Activated gamma-delta T cell treated with anti-CD3 and anti-CD28 coated beads, Interleukin-2, amount 50 U/mL, for 16 hours (primary cell): ENCODE data around the gene SNRNP35.
A peak's percentile ranks its signal among the peaks of the same experiment; 100 is the strongest.
"Not testable (repeated sequence)": the region's sequence is repeated elsewhere in the genome, so short reads cannot be mapped to it uniquely, and the experiment has no call there.

Source experiments
- DNase-seq: peaks from one replicate; pipeline ENCODE4 v3.0.0-alpha.2; 2020; ENCODE audit warnings: low read depth

SNRNP35 gene

GRCh38 chr12:123457980-123458779, at the start of gene SNRNP35:
SNRNP35 (plus strand) TSS chr12:123458139; CDS start chr12:123465541, 7,402 bp downstream.
- DNase-seq = peak; percentile 75

- DNase-seq = not testable (repeated sequence)
Observed at GRCh38 chr12:123408619-123409018, 49.3 kb upstream of the SNRNP35 start.

GRCh38 chr12:123409284-123410040, 48.5 kb upstream of the SNRNP35 start:
- DNase-seq = not testable (repeated sequence)

GRCh38 chr12:123410041-123410412, 47.9 kb upstream of the SNRNP35 start:
- no peak for DNase-seq

GRCh38 chr12:123421314-123421713, 36.6 kb upstream of the SNRNP35 start:
- no peak for DNase-seq

GRCh38 chr12:123427036-123427769, 30.7 kb upstream of the SNRNP35 start:
- no peak for DNase-seq

GRCh38 chr12:123428591-123428990, 29.3 kb upstream of the SNRNP35 start:
- no peak for DNase-seq

GRCh38 chr12:123429101-123429500, 28.8 kb upstream of the SNRNP35 start:
- not testable (repeated sequence) for DNase-seq

GRCh38 chr12:123431951-123432817, 25.8 kb upstream of the SNRNP35 start:
- DNase-seq = not testable (repeated sequence)

GRCh38 chr12:123433615-123434014, 24.3 kb upstream of the SNRNP35 start:
- no peak for DNase-seq

- no peak for DNase-seq
Observed at GRCh38 chr12:123435636-123436016, 22.3 kb upstream of the SNRNP35 start.

GRCh38 chr12:123436017-123436964, 21.6 kb upstream of the SNRNP35 start, which contains the start of gene RILPL2:
RILPL2 (minus strand) TSS chr12:123436684; CDS start chr12:123436420, 264 bp downstream.
- DNase-seq = peak; percentile 81

GRCh38 chr12:123441523-123442164, 16.3 kb upstream of the SNRNP35 start:
- no peak for DNase-seq

GRCh38 chr12:123442774-123443173, 15.2 kb upstream of the SNRNP35 start:
- no peak for DNase-seq

GRCh38 chr12:123444092-123445026, 13.6 kb upstream of the SNRNP35 start:
- no peak for DNase-seq

- DNase-seq = no peak
Observed at GRCh38 chr12:123445388-123446332, 12.3 kb upstream of the SNRNP35 start.

GRCh38 chr12:123446333-123446713, 11.6 kb upstream of the SNRNP35 start:
- DNase-seq = no peak
